OCI-LY7 (cell line): ENCODE results near the gene PADI3.

Experiments
- CTCF ChIP-seq: fragments of 200-600 bp; sonication (generic); conservative IDR thresholded peaks from 2 replicates; pipeline ENCODE4 v1.5.1; 2014; ENCODE audit warnings: mild to moderate bottlenecking, antibody characterized with exemption, low read length, moderate library complexity, mixed read lengths
- EZH2phosphoT487 ChIP-seq: fragments of 200-600 bp; sonication (generic); IDR thresholded peaks from 2 replicates; pipeline ENCODE4 v1.6.1; 2018; ENCODE audit warnings: low read depth, borderline replicate concordance, mild to moderate bottlenecking, mixed run types, antibody characterized with exemption, low read length, moderate library complexity, mixed read lengths

- TF ChIP-seq CTCF (no peak), EZH2phosphoT487 (no peak)
Measured at GRCh38 chr1:17306407-17306806, 57.5 kb downstream of the PADI3 start.
